Neural crest cell (in vitro differentiated cells): ENCODE results near the gene PLXNB2. TPM values are rescaled to one million over a fixed set of nuclear protein-coding genes. Genes with fewer than 3 reads are reported as not detected.
"Not testable (repeated sequence)": the region's sequence is repeated elsewhere in the genome, so short reads cannot be mapped to it uniquely, and the experiment has no call there.

ENCODE experiments used
- DNase-seq: peaks from one replicate; pipeline ENCODE4 v3.0.0; 2021; ENCODE audit warnings: low read depth, mixed read lengths, low spot score
- H3K27ac Mint-ChIP-seq: one replicate; pipeline ENCODE4 v1.8.0; 2021; ENCODE audit warnings: mild to moderate bottlenecking, mixed read lengths; ENCODE audit not compliant: unreplicated experiment
- H3K27me3 Mint-ChIP-seq: 2 replicates; pipeline ENCODE4 v1.8.0; 2021; ENCODE audit warnings: low read depth, mild to moderate bottlenecking, mixed read lengths
- H3K36me3 Mint-ChIP-seq: 2 replicates; pipeline ENCODE4 v1.8.0; 2021; ENCODE audit warnings: low read depth, mild to moderate bottlenecking, mixed read lengths
- H3K4me1 Mint-ChIP-seq: 2 replicates; pipeline ENCODE4 v1.8.0; 2021; ENCODE audit warnings: mixed read lengths
- H3K4me3 Mint-ChIP-seq: one replicate; pipeline ENCODE4 v1.8.0; 2021; ENCODE audit warnings: mild to moderate bottlenecking, mixed read lengths
- H3K9me3 Mint-ChIP-seq: 2 replicates; pipeline ENCODE4 v1.8.0; 2021; ENCODE audit warnings: mixed read lengths
- CTCF ChIP-seq: fragments of 200-600 bp; sonication (generic); conservative IDR thresholded peaks from 2 replicates; pipeline ENCODE4 v1.5.0; 2021; ENCODE audit warnings: antibody characterized with exemption, mild to moderate bottlenecking
- total RNA-seq: library from RNA; stranded (reverse); gene quantifications from 2 replicates; pipeline ENCODE4 v1.2.1, GENCODE V29; 2021

PLXNB2 gene
- total RNA-seq, 1 donor from 2014 or later = 130 TPM

GRCh38 chr22:50339945-50340879 is 32.8 kb upstream of the PLXNB2 start:
- Mint-ChIP-seq H3K27ac (no peak overlapping the region), H3K4me3 (no peak overlapping the region), H3K36me3 (no peaks in the 10 kb centered on the region), H3K9me3 (no peaks in the 10 kb centered on the region), H3K4me1 (peaks cover 10% of the 10 kb centered on the region), H3K27me3 (no peaks in the 10 kb centered on the region)
- DNase-seq = no peak
- no peak for TF ChIP-seq CTCF

GRCh38 chr22:50338860-50339462 is 31.5 kb upstream of the PLXNB2 start:
- TF ChIP-seq CTCF = no peak
- no peak for DNase-seq
- H3K9me3 Mint-ChIP-seq = no peaks in the 10 kb centered on the region
- H3K36me3 Mint-ChIP-seq = no peaks in the 10 kb centered on the region
- peaks cover 10% of the 10 kb centered on the region for H3K4me1 Mint-ChIP-seq
- H3K27me3 Mint-ChIP-seq = no peaks in the 10 kb centered on the region
- H3K27ac Mint-ChIP-seq = no peak overlapping the region
- H3K4me3 Mint-ChIP-seq = no peak overlapping the region

GRCh38 chr22:50338042-50338573 is 30.7 kb upstream of the PLXNB2 start:
- Mint-ChIP-seq H3K9me3 (no peaks in the 10 kb centered on the region), H3K36me3 (no peaks in the 10 kb centered on the region), H3K27ac (no peak overlapping the region), H3K4me3 (no peak overlapping the region), H3K4me1 (peaks cover 10% of the 10 kb centered on the region), H3K27me3 (no peaks in the 10 kb centered on the region)
- TF ChIP-seq CTCF = no peak
- DNase-seq = no peak

GRCh38 chr22:50337262-50338041 is 30.0 kb upstream of the PLXNB2 start:
- TF ChIP-seq CTCF = no peak
- DNase-seq = no peak
- Mint-ChIP-seq H3K9me3 (no peaks in the 10 kb centered on the region), H3K27ac (no peak overlapping the region), H3K27me3 (no peaks in the 10 kb centered on the region), H3K4me3 (no peak overlapping the region), H3K4me1 (peaks cover 8% of the 10 kb centered on the region), H3K36me3 (no peaks in the 10 kb centered on the region)

- not testable (repeated sequence) for DNase-seq, H3K27me3 Mint-ChIP-seq, H3K9me3 Mint-ChIP-seq, H3K4me1 Mint-ChIP-seq, H3K36me3 Mint-ChIP-seq, H3K4me3 Mint-ChIP-seq, H3K27ac Mint-ChIP-seq
Measured at GRCh38 chr22:50334433-50334832, 27.0 kb upstream of the PLXNB2 start.
